ENCODE results near the gene TDRD6. TPM values are rescaled to one million over a fixed set of nuclear protein-coding genes. Genes with fewer than 3 reads are reported as not detected.

TDRD6 gene
- total RNA-seq, 1 donor from 2014 or later = 0.05 TPM

GRCh38 chr6:46652603-46653438, 34.9 kb upstream of the TDRD6 start, which contains the start of the genes CYP39A1 and SLC25A27:
TSS of gene CYP39A1 (minus strand) at chr6:46652818. CDS start at chr6:46652582, 236 bp downstream.
TSS of gene SLC25A27 (plus strand) at chr6:46652975. CDS start at chr6:46653193, 218 bp downstream.
- Mint-ChIP-seq H3K4me3 (peak within 1 kb of the TSS; percentile 91), H3K4me1 (peaks cover 30% of the 10 kb centered on the region), H3K9me3 (no peaks in the 10 kb centered on the region), H3K27me3 (ENCODE audit: low read depth) (peaks cover 28% of the 10 kb centered on the region), H3K36me3 (ENCODE audit: low read depth) (no peaks in the 10 kb centered on the region), H3K27ac (ENCODE audit: unreplicated experiment) (peak within 1 kb of the TSS; percentile 57)
- peak; percentile 77 for DNase-seq (ENCODE audit: low read depth, low spot score)
- no peak for TF ChIP-seq CTCF (conservative IDR thresholded peaks at IDR 0.05)

- Mint-ChIP-seq H3K27ac (ENCODE audit: unreplicated experiment) (no peak overlapping the region), H3K4me3 (peak overlapping the region; percentile 91), H3K4me1 (peaks cover 30% of the 10 kb centered on the region), H3K27me3 (ENCODE audit: low read depth) (peaks cover 28% of the 10 kb centered on the region), H3K36me3 (ENCODE audit: low read depth) (no peaks in the 10 kb centered on the region), H3K9me3 (no peaks in the 10 kb centered on the region)
- no peak for TF ChIP-seq CTCF (conservative IDR thresholded peaks at IDR 0.05)
- DNase-seq (ENCODE audit: low read depth, low spot score) = no peak
Observed at GRCh38 chr6:46653439-46654195, 34.1 kb upstream of the TDRD6 start.

- DNase-seq (ENCODE audit: low read depth, low spot score) = peak; percentile 38
- no peak overlapping the region for H3K27ac Mint-ChIP-seq (ENCODE audit: unreplicated experiment)
- no peaks in the 10 kb centered on the region for H3K36me3 Mint-ChIP-seq (ENCODE audit: low read depth)
- H3K9me3 Mint-ChIP-seq = no peaks in the 10 kb centered on the region
- H3K4me3 Mint-ChIP-seq = peak overlapping the region; percentile 81
- H3K4me1 Mint-ChIP-seq = peaks cover 30% of the 10 kb centered on the region
- peak; percentile 63 for TF ChIP-seq CTCF (conservative IDR thresholded peaks at IDR 0.05)
- peaks cover 28% of the 10 kb centered on the region for H3K27me3 Mint-ChIP-seq (ENCODE audit: low read depth)
Observed at GRCh38 chr6:46655803-46656202, 31.9 kb upstream of the TDRD6 start.

GRCh38 chr6:46657642-46658041, 30.0 kb upstream of the TDRD6 start:
- TF ChIP-seq CTCF (conservative IDR thresholded peaks at IDR 0.05) = no peak
- no peak overlapping the region for H3K27ac Mint-ChIP-seq (ENCODE audit: unreplicated experiment)
- H3K36me3 Mint-ChIP-seq (ENCODE audit: low read depth) = no peaks in the 10 kb centered on the region
- no peaks in the 10 kb centered on the region for H3K9me3 Mint-ChIP-seq
- peaks cover 19% of the 10 kb centered on the region for H3K27me3 Mint-ChIP-seq (ENCODE audit: low read depth)
- H3K4me1 Mint-ChIP-seq = peaks cover 15% of the 10 kb centered on the region
- no peak for DNase-seq (ENCODE audit: low read depth, low spot score)
- H3K4me3 Mint-ChIP-seq = no peak overlapping the region

GRCh38 chr6:46661483-46661882, 26.2 kb upstream of the TDRD6 start:
- no peak for TF ChIP-seq CTCF (conservative IDR thresholded peaks at IDR 0.05)
- no peak overlapping the region for H3K27ac Mint-ChIP-seq (ENCODE audit: unreplicated experiment)
- DNase-seq (ENCODE audit: low read depth, low spot score) = no peak
- H3K36me3 Mint-ChIP-seq (ENCODE audit: low read depth) = no peaks in the 10 kb centered on the region
- H3K4me3 Mint-ChIP-seq = no peak overlapping the region
- H3K9me3 Mint-ChIP-seq = no peaks in the 10 kb centered on the region
- no peaks in the 10 kb centered on the region for H3K27me3 Mint-ChIP-seq (ENCODE audit: low read depth)
- no peaks in the 10 kb centered on the region for H3K4me1 Mint-ChIP-seq
